Thyroid gland (tissue), 4 donors: ENCODE measurements around the gene SP9.

Experiments used
- CTCF ChIP-seq, 6 experiments: fragments of 200-600 bp in 3 of 6; fragments of 450-650 bp in 3 of 6; sonication (generic) in 3 of 6; IDR thresholded peaks; one replicate each; pipeline ENCODE4 v1.5.1; 2016 to 2019; ENCODE audit warnings: antibody characterized with exemption in 6 of 6, mild to moderate bottlenecking in 2 of 6, inconsistent platforms in 1 of 6, moderate library complexity in 1 of 6
- POLR2A ChIP-seq, 2 donors: fragments of 450-650 bp; IDR thresholded peaks; one replicate each; pipeline ENCODE4 v1.6.1; 2017; ENCODE audit warnings: antibody characterized with exemption in 2 of 2, mild to moderate bottlenecking in 2 of 2, moderate library complexity in 1 of 2

- no peak for TF ChIP-seq CTCF (IDR thresholded peaks at IDR 0.05)
- TF ChIP-seq POLR2A (IDR thresholded peaks at IDR 0.05), result no peak
Measured at GRCh38 chr2:174324530-174324929, 10.2 kb upstream of the SP9 start.
